Stimulated activated CD8-positive, alpha-beta memory T cell treated with anti-CD3 and anti-CD28 coated beads, Interleukin-12 subunit alpha, Interleukin-12 subunit beta, amount 100 ng/mL, for 1 hour (primary cell): ENCODE results near the gene SERPINB6.
"Not testable (repeated sequence)": the region's sequence is repeated elsewhere in the genome, so short reads cannot be mapped to it uniquely, and the experiment has no call there.

ENCODE experiments used
- DNase-seq: peaks from one replicate; pipeline ENCODE4 v3.0.0-alpha.2; 2020; ENCODE audit warnings: low read depth

SERPINB6 gene

GRCh38 chr6:2977799-2978590, 6.6 kb upstream of the SERPINB6 start:
- DNase-seq = no peak

- DNase-seq = no peak
Observed at GRCh38 chr6:2977290-2977689, 5.9 kb upstream of the SERPINB6 start.

GRCh38 chr6:2976571-2977085, 5.3 kb upstream of the SERPINB6 start:
- no peak for DNase-seq

- DNase-seq = no peak
Observed at GRCh38 chr6:2976060-2976459, 4.7 kb upstream of the SERPINB6 start.

GRCh38 chr6:2973676-2974075, 2.3 kb upstream of the SERPINB6 start:
- DNase-seq = no peak

- not testable (repeated sequence) for DNase-seq
Observed at GRCh38 chr6:2973180-2973579, 1.8 kb upstream of the SERPINB6 start.

- not testable (repeated sequence) for DNase-seq
Observed at GRCh38 chr6:2972685-2973084, 1.3 kb upstream of the SERPINB6 start.

- DNase-seq = not testable (repeated sequence)
Observed at GRCh38 chr6:2972219-2972487, 786 bp upstream of the SERPINB6 start.

- DNase-seq = peak; percentile 18
Observed at GRCh38 chr6:2970753-2971419, 481 bp downstream of the SERPINB6 start.

- DNase-seq = no peak
Observed at GRCh38 chr6:2970034-2970685, 1.2 kb downstream of the SERPINB6 start.

- no peak for DNase-seq
Observed at GRCh38 chr6:2969549-2969948, 1.8 kb downstream of the SERPINB6 start.

- DNase-seq = no peak
Observed at GRCh38 chr6:2968600-2969135, 2.7 kb downstream of the SERPINB6 start.

- DNase-seq = no peak
Observed at GRCh38 chr6:2967936-2968335, 3.4 kb downstream of the SERPINB6 start.

- no peak for DNase-seq
Observed at GRCh38 chr6:2966347-2966746, 5.0 kb downstream of the SERPINB6 start.

GRCh38 chr6:2964793-2965505, 6.4 kb downstream of the SERPINB6 start:
- DNase-seq = no peak

- DNase-seq = no peak
Observed at GRCh38 chr6:2963756-2964155, 7.6 kb downstream of the SERPINB6 start.

GRCh38 chr6:2962636-2963035, 8.7 kb downstream of the SERPINB6 start:
- no peak for DNase-seq

- no peak for DNase-seq
Observed at GRCh38 chr6:2962004-2962403, 9.4 kb downstream of the SERPINB6 start.

- DNase-seq = no peak
Observed at GRCh38 chr6:2961506-2961905, 9.9 kb downstream of the SERPINB6 start.

- DNase-seq = no peak
Observed at GRCh38 chr6:2960935-2961334, 10.4 kb downstream of the SERPINB6 start.

- no peak for DNase-seq
Observed at GRCh38 chr6:2959909-2960719, 11.3 kb downstream of the SERPINB6 start.
